Memory B cell (primary cell): Measurements from ENCODE around the gene MFRP.

Experiments used
- ATAC-seq: fragments of 150-1000 bp; cut with Tn5 transposase; 2 replicates; pipeline ENCODE4 v1.10.0; 2021; ENCODE audit warnings: low read depth, mild to moderate bottlenecking, moderate library complexity
- DNase-seq, 2 donors: peaks; one replicate each; pipeline ENCODE4 v3.0.0; 2022; ENCODE audit warnings: low spot score in 2 of 2
- H3K27ac Mint-ChIP-seq: one replicate; pipeline ENCODE4 v1.8.0; 2022; ENCODE audit warnings: mild to moderate bottlenecking, moderate library complexity, mixed read lengths
- H3K27me3 Mint-ChIP-seq: one replicate; pipeline ENCODE4 v1.8.0; 2022; ENCODE audit warnings: mixed read lengths
- H3K36me3 Mint-ChIP-seq: one replicate; pipeline ENCODE4 v1.8.0; 2022; ENCODE audit warnings: mild to moderate bottlenecking, mixed read lengths
- H3K4me1 Mint-ChIP-seq: one replicate; pipeline ENCODE4 v1.8.0; 2022; ENCODE audit warnings: mixed read lengths
- H3K4me3 Mint-ChIP-seq: one replicate; pipeline ENCODE4 v1.8.0; 2022; ENCODE audit warnings: mild to moderate bottlenecking, moderate library complexity, mixed read lengths
- H3K9me3 Mint-ChIP-seq: one replicate; pipeline ENCODE4 v1.8.0; 2022; ENCODE audit warnings: mixed read lengths

Gene MFRP

GRCh38 chr11:119355091-119355843, 8.8 kb upstream of the MFRP start:
- ATAC-seq (no peak), DNase-seq (no peak)
- Mint-ChIP-seq H3K36me3 (no peaks in the 10 kb centered on the region), H3K4me3 (peak overlapping the region; percentile 52), H3K27ac (no peak overlapping the region), H3K27me3 (peaks cover 24% of the 10 kb centered on the region), H3K4me1 (peaks cover 14% of the 10 kb centered on the region), H3K9me3 (peaks cover 1% of the 10 kb centered on the region)

GRCh38 chr11:119352857-119353260, 6.4 kb upstream of the MFRP start:
- ATAC-seq: no peak
- peaks cover 24% of the 10 kb centered on the region for H3K27me3 Mint-ChIP-seq
- H3K9me3 Mint-ChIP-seq: peaks cover 1% of the 10 kb centered on the region

DNA sequence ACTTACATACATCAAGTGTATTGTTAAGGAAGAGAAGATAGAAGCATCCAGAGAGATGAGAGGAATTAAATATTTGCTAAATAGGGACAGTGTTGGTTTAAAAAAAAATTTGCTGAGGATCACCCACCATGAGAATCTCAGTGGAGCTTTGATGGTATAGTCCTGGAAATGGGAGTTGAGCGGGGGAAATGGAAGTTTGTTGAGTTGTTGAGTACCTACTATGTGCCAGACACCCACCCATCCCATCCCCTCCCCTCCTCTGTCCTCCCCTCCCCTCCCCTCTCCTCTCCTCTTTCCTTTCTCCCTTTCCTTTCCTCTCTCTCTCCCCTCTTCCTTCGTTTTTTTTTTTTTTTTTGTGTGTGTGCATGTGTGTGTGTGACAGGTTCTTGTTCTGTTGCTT, 4.7 kb upstream of the MFRP start:
- Mint-ChIP-seq H3K27me3 (peaks cover 20% of the 10 kb centered on the region), H3K4me1 (peaks cover 2% of the 10 kb centered on the region), H3K27ac (no peak overlapping the region), H3K4me3 (no peak overlapping the region), H3K36me3 (no peaks in the 10 kb centered on the region), H3K9me3 (peaks cover 1% of the 10 kb centered on the region)
- ATAC-seq (no peak), DNase-seq (no peak)

More at GRCh38 chr11:119352857-119353260, 6.4 kb upstream of the MFRP start:
- Mint-ChIP-seq H3K27ac (no peak overlapping the region), H3K36me3 (no peaks in the 10 kb centered on the region), H3K4me3 (no peak overlapping the region), H3K4me1 (peaks cover 8% of the 10 kb centered on the region)
- DNase-seq: no peak

DNA sequence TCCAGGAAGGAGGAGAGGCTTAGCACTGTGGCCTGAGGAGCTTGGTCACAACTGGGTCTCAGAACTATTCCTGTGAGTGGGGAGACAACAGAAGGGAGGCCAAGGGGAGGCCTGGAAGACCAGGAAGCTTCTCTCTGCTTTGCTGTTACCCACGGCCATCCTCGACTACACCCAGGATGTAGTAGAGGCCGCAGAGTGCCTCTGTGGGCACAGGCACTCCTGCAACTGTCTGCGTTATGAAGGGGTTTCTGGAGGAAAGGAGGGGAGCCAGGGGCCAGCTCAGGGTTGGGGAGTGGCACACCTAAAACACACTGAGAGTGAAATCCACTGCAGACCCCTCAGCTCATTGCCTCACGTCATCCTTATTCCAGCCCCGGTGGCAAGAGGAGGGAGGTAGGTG, 3.8 kb upstream of the MFRP start:
- no peaks in the 10 kb centered on the region for H3K36me3 Mint-ChIP-seq
- H3K4me3 Mint-ChIP-seq: no peak overlapping the region
- H3K27ac Mint-ChIP-seq: no peak overlapping the region
- H3K9me3 Mint-ChIP-seq: peaks cover 1% of the 10 kb centered on the region
- no peak for DNase-seq
- ATAC-seq: no peak
- peaks cover 2% of the 10 kb centered on the region for H3K4me1 Mint-ChIP-seq
- H3K27me3 Mint-ChIP-seq: peaks cover 20% of the 10 kb centered on the region

DNA sequence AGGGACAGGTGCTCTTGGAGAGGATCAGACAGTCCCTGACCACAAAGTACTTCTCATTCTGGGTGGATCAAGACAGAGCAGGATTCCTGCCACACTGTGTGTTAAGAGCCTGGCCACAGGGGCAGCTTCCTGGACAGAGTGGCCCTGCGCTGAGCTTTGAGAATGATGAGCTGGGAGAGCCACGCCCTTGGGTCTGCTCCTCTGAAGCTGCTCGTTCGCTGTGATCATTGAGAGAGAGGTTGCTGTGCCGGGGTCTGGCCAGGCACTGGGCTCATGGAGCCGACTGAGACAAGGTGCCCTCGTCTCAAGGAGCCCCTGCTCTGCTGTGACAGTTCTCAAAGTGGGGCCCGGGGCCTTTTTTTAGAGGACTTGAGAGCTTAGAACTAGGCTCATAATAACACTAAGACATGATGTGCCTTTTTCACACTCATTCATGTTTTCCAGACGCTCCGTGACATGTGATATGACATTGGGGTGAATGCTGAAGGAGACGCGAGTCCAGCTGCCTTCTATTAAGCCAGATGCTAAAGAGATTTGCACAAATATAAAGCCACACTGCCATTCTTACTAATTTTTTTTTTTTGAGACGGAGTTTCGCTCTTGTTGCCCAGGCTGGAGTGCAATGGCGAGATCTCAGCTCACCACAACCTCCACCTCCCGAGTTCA, 1.6 kb upstream of the MFRP start:
- Mint-ChIP-seq H3K36me3 (no peaks in the 10 kb centered on the region), H3K27me3 (peaks cover 32% of the 10 kb centered on the region), H3K4me1 (peaks cover 2% of the 10 kb centered on the region), H3K9me3 (peaks cover 1% of the 10 kb centered on the region), H3K4me3 (no peak overlapping the region), H3K27ac (no peak overlapping the region)
- no peak for DNase-seq
- ATAC-seq: no peak

GRCh38 chr11:119347242-119347641, 737 bp upstream of the MFRP start:
- Mint-ChIP-seq H3K36me3 (no peaks in the 10 kb centered on the region), H3K27me3 (peaks cover 31% of the 10 kb centered on the region), H3K9me3 (peaks cover 1% of the 10 kb centered on the region), H3K27ac (no peak overlapping the region), H3K4me1 (peaks cover 2% of the 10 kb centered on the region), H3K4me3 (no peak overlapping the region)
- no peak for DNase-seq
- no peak for ATAC-seq

DNA sequence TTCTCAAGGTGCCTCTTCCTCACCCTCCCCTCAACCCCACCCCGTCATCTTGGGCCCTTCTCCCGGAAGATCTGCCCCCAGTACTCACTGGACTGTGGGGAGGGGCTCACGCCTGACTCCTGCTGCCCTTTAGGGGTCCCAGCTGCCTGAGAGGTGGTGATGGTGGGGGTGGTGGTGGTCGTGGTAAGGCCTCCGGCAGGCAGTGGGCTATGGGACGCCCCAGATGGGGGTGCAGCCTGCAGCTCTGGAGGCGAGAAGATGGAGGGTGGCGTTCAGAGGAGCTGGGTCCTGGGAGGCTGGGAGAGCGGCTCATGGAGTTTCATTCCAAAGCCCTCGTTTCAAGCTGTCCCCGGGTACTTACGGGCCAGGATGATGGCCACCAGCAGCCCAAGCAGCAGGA, 820 bp downstream of the MFRP start:
- no peak for DNase-seq
- no peak for ATAC-seq
- Mint-ChIP-seq H3K4me1 (peaks cover 7% of the 10 kb centered on the region), H3K9me3 (no peaks in the 10 kb centered on the region), H3K4me3 (no peak overlapping the region), H3K27ac (no peak overlapping the region), H3K36me3 (no peaks in the 10 kb centered on the region), H3K27me3 (peaks cover 30% of the 10 kb centered on the region)

GRCh38 chr11:119344291-119345010, 2.1 kb downstream of the MFRP start:
- H3K27me3 Mint-ChIP-seq: peaks cover 30% of the 10 kb centered on the region
- H3K36me3 Mint-ChIP-seq: no peaks in the 10 kb centered on the region
- DNase-seq (no peak), ATAC-seq (no peak)
- H3K4me1 Mint-ChIP-seq: peaks cover 7% of the 10 kb centered on the region
- no peaks in the 10 kb centered on the region for H3K9me3 Mint-ChIP-seq
- H3K4me3 Mint-ChIP-seq: no peak overlapping the region
- no peak overlapping the region for H3K27ac Mint-ChIP-seq

GRCh38 chr11:119343726-119344125, 2.8 kb downstream of the MFRP start:
- Mint-ChIP-seq H3K4me1 (peaks cover 11% of the 10 kb centered on the region), H3K27ac (no peak overlapping the region), H3K9me3 (no peaks in the 10 kb centered on the region), H3K27me3 (peaks cover 35% of the 10 kb centered on the region), H3K36me3 (peaks cover 2% of the 10 kb centered on the region), H3K4me3 (no peak overlapping the region)
- ATAC-seq (no peak), DNase-seq (no peak)

GRCh38 chr11:119342362-119343130, 4.0 kb downstream of the MFRP start:
- Mint-ChIP-seq H3K27ac (no peak overlapping the region), H3K36me3 (peaks cover 2% of the 10 kb centered on the region), H3K4me1 (peaks cover 13% of the 10 kb centered on the region), H3K4me3 (no peak overlapping the region), H3K9me3 (no peaks in the 10 kb centered on the region), H3K27me3 (peaks cover 34% of the 10 kb centered on the region)
- ATAC-seq: no peak
- no peak for DNase-seq

GRCh38 chr11:119342023-119342300, 4.5 kb downstream of the MFRP start:
- ATAC-seq (no peak), DNase-seq (no peak)
- Mint-ChIP-seq H3K9me3 (no peaks in the 10 kb centered on the region), H3K27me3 (peaks cover 31% of the 10 kb centered on the region), H3K4me1 (peaks cover 15% of the 10 kb centered on the region), H3K4me3 (no peak overlapping the region), H3K36me3 (peaks cover 2% of the 10 kb centered on the region), H3K27ac (no peak overlapping the region)

DNA sequence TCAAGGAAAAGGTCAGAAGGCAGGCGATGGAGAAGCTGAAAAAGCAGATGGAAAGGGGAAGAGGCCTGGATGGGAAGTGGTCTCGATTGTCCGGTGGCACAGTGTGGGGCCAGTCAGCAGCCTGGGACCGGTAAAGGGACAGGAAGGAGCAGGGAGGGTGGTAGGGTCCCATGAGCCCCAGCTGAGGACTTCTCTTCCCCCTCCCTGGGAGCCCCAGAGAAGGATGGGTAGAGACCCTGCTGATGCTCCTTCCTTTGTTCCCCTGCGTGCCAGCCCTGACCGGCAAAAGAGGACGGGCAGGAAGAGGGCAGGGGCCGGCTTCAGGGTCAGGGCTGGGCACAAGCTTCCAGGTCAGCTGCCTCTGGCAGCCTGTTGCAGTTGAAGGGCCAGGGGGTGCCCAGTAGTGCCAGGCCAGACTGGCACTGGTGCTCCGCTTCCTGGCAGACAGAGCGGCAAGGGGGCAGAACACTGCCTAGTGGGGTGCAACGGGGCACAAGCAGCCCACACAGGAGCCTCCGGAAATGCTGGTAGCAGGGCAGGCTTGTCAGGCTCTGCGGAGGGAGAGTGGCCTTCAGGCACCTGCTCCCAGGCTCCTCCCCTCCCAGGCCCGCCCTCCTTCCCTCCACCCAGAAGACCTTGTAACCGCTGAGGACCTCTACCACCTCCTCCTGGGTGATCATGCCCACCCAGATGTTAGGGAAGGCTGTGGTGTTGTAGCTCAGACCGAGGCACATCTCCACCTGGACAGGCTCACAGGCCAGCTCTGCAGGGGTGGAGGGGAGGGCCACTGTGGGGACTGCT, 5.1 kb downstream of the MFRP start:
- H3K27me3 Mint-ChIP-seq: peaks cover 31% of the 10 kb centered on the region
- H3K4me1 Mint-ChIP-seq: peaks cover 16% of the 10 kb centered on the region
- DNase-seq: no peak
- no peak overlapping the region for H3K4me3 Mint-ChIP-seq
- ATAC-seq: peak; percentile 29
- H3K27ac Mint-ChIP-seq: no peak overlapping the region
- peaks cover 2% of the 10 kb centered on the region for H3K36me3 Mint-ChIP-seq
- H3K9me3 Mint-ChIP-seq: no peaks in the 10 kb centered on the region
